KBM-7 (cell line): ENCODE measurements around the gene SLC30A1.
"Not testable (repeated sequence)": the region's sequence is repeated elsewhere in the genome, so short reads cannot be mapped to it uniquely, and the experiment has no call there.

Experiments used
- DNase-seq: peaks from one replicate; pipeline ENCODE4 v3.0.0-alpha.2; 2015
- in situ Hi-C: fragments of 300-500 bp; cut with MboI; formaldehyde crosslinking; loops from 2 replicates; pipeline ENCODE4 v1.14.3; 2020; ENCODE audit warnings: low sequenced_read_pairs, low pct_unique_long_range_greater_than_20kb, mixed read lengths

The SLC30A1 gene

GRCh38 chr1:211559222-211560010, 19.5 kb downstream of the SLC30A1 start:
- DNase-seq: no peak
- in situ Hi-C loops: no loop called here

DNA sequence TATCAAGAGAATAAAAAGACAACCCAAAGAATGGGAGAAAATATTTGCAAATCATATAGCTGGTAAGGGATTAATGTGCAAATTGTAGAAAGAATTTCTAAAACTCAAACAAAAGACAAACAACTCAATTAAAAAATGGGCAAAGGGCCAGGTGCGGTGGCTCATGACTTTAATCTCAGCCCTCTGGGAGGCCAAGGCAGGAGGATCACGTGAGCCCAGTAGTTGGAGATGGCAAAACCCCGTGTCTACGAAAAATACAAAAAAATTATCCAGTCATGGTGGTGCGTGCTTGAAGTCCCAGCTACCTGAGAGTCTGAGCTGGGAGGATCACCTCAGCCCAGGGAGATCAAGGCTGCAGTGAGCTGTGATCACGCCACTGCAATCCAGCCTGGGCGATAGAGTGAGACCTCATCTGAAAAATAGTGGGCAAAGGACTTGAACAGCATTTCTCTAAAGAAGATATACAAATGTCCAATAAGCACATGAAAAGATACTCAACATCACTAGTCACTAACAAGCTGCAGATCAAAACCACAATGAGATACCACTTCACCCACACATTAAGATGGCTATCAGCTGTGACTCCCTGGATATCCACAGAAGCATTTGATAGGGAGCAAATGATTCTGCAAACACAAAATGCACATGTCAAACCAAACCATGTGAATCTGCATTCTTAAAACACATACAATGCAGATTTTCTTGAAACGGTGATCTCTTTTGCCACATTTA, 20.9 kb downstream of the SLC30A1 start:
- no peak for DNase-seq
- in situ Hi-C loops: no loop called here

- in situ Hi-C loops: no loop called here
- DNase-seq: no peak
Measured at GRCh38 chr1:211553549-211553948, 25.4 kb downstream of the SLC30A1 start.

DNA sequence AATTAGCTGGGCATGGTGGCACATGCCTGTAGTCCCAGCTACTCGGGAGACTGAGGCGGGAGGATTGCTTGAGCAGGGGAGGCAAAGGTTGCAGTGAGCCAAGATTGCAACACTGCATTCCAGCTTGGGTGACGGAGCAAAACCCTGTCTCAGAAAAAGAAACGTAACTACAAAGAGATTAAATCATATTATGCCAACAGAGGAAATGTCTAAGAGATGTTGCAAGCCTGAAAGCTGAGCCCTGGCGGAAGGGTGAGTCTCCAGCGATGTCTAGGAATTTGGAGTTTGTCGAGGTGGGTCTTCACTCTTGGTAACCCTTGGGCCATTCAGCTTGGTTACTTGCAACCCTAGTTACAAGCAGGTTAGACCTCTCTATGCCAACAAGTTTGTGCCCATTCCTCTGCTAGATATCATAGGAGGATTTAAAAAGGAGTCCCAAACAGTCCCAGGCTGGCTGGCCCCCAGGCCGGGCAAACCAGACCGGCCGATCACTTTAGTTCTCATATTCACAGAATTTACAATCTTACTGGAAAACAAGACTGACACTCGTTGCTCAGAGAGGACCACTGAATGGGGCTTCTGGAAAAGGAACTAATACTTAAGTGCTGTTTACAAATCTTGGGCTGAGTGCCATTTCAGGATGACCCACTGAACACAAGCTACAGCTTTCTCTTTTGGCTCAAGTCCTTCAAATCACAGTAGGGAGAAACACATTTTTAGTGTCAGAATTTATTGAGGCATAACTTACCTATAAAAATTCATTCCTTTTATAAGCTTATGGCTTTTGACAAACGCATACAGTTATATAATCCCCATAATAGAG, 27.1 kb downstream of the SLC30A1 start:
- no peak for DNase-seq

GRCh38 chr1:211549092-211549711, 29.8 kb downstream of the SLC30A1 start:
- in situ Hi-C loops: no loop called here
- DNase-seq: no peak

More for the DNA sequence above, 27.1 kb downstream of the SLC30A1 start:
- in situ Hi-C loops: no loop called here

- DNase-seq: no peak
- in situ Hi-C loops: no loop called here
Measured at GRCh38 chr1:211548321-211549091, 30.5 kb downstream of the SLC30A1 start.

DNA sequence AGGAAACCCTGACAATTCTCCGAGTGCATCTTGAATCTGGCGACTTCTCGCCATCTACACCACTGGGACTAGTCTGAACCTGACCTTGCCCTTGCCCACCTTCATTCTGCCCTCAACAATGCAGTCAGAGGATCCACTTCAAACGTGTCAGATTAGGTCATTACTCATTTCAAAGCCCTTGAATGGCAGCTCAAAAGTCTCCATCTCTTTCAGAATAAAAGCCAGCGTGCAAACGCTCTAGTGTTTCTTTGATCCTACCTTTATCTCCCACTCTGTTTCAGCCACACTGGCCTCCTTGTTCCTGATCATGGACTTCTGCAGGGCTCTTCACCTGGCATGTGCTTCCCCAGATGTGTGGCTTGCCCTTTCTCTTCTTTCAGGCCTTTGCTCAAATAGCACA, 31.3 kb downstream of the SLC30A1 start:
- in situ Hi-C loops: no loop called here
- no peak for DNase-seq

GRCh38 chr1:211546543-211546942, 32.4 kb downstream of the SLC30A1 start:
- in situ Hi-C loops: no loop called here

GRCh38 chr1:211543025-211543424, 35.9 kb downstream of the SLC30A1 start:
- in situ Hi-C loops: no loop called here

More at GRCh38 chr1:211546543-211546942, 32.4 kb downstream of the SLC30A1 start:
- DNase-seq: no peak

DNA sequence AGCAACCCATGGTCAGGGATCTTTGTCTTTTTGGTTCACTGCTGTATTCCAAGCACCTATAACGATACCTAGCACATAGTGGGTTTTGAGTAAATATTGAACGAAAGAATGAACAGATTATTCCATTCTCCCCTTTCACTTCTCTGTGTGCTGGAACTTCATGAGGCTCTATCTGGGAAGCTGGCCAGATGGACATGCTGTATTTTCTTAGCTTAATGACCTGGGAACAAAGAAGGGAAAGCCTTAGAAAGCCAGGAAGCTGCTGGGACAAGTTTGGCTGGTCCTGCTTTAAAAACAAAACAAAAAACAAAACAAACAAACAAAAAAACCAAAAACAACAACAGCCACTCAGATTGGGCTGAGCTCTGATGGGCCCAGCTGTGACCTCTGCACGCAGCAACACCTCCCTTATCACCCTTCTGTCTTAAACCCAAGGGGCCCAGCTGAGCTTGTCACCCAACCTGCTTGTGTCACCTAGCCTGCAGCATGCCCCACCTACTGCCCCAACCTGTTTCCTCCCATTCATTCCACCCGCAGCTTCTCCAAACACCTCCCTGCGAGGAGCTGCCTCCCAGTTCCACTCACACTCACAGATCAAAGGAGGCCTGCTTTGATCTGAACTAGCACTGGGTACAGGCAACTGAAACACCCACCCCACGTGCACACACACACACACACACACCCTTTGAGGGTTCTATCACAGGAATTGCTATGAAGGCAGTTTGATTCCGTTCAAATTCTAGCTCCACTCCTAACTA, 37.1 kb downstream of the SLC30A1 start:
- no peak for DNase-seq
- in situ Hi-C loops: no loop called here

More at GRCh38 chr1:211543025-211543424, 35.9 kb downstream of the SLC30A1 start:
- no peak for DNase-seq

GRCh38 chr1:211541278-211541677, 37.7 kb downstream of the SLC30A1 start:
- in situ Hi-C loops: no loop called here
- no peak for DNase-seq

- in situ Hi-C loops: not testable (repeated sequence)
Measured at GRCh38 chr1:211540824-211541223, 38.1 kb downstream of the SLC30A1 start.

DNA sequence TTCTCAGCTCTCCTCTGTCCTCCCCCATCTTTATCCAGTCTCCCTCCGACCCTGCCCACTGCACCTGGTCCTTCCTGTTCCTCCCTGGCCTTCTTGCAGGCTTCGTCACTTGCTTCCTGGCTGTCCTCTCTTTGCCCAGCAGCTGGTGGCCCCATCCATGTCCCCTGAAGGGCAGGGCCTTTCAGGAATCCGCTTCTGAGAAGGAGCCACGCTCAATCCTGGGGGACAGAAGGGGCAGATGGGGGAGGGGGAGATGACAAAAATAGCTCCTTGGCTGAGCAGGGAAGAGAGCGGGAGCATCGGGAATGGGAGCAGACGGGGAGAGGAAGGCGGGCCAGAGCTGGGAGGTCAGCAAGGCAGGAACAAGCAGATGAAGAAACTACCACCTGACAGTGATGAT, 40.7 kb downstream of the SLC30A1 start:
- in situ Hi-C loops: no loop called here
- no peak for DNase-seq

More at GRCh38 chr1:211540824-211541223, 38.1 kb downstream of the SLC30A1 start:
- DNase-seq: not testable (repeated sequence)

- in situ Hi-C loops: no loop called here
- no peak for DNase-seq
Measured at GRCh38 chr1:211537253-211537652, 41.7 kb downstream of the SLC30A1 start.

DNA sequence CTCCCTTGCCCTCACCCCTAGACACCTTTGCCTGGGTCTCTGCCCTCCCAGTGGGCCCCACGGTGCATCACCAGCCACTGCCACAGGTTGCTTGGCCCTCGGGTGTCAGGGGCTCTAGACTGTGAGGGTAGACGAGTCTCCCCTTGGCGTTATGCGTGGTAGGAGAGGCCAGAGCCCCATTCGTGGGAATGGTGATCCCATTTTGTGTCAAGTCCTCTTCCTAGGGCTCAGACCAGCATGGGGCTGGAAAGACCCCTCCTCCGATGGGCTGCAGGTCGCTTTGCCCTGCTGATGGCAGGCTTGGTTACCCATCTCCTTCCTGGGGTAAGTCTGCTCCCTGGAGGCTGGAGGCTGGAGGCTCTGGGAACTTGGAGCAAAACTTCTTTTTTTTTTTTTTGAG, 42.4 kb downstream of the SLC30A1 start:
- in situ Hi-C loops: no loop called here
- DNase-seq: no peak

GRCh38 chr1:211535346-211535745, 43.6 kb downstream of the SLC30A1 start:
- in situ Hi-C loops: no loop called here

DNA sequence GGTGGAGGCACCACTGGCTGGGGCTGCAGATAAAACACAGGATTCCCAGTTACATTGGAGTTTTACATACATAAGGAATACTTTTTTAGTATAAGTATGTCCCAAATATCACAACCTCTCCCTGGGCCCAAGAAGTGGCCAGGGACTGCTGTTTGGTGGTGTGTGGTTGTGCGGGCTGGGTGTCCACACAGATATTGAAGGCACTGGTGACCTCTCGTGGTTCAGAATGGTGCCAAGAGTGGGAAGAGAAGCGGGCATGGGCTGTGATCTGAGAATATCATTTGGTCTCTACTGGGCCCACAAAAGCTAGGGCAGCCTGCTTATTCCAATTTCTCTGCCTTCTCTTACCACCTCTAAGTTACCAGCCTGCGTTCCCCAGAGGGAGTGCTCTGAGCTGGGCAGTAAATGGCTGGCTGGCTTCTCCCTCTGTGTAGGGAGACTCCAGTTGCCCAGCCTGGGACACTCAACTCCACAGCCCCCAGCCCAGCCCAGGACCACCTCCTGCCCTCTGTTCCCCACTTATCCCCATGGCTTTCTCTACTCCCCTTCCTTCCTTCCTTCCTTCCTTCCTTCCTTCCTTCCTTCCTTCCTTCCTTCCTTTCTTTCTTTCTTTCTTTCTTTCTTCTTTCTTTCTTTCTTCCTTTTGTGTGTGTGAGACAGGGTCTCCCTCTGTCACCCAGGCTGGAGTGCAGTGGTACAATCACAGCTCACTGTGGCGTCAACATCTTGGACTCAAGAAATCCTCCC, 44.2 kb downstream of the SLC30A1 start:
- in situ Hi-C loops: no loop called here
- no peak for DNase-seq

More at GRCh38 chr1:211535346-211535745, 43.6 kb downstream of the SLC30A1 start:
- no peak for DNase-seq
